ENCODE data around the gene THOC6. TPM values are rescaled to one million over a fixed set of nuclear protein-coding genes. Genes with fewer than 3 reads are reported as not detected.
"Not testable (repeated sequence)": the region's sequence is repeated elsewhere in the genome, so short reads cannot be mapped to it uniquely, and the experiment has no call there.

Gene THOC6
- total RNA-seq, 1 experiment from 2014 or later = 64.6 TPM

GRCh38 chr16:3053330-3053710, 29.5 kb downstream of the THOC6 start:
- not testable (repeated sequence) for DNase-seq (ENCODE audit: low read depth)

GRCh38 chr16:3054965-3055733, 31.3 kb downstream of the THOC6 start:
- no peak for DNase-seq (ENCODE audit: low read depth)

- not testable (repeated sequence) for DNase-seq (ENCODE audit: low read depth)
Measured at GRCh38 chr16:3055734-3056115, 31.9 kb downstream of the THOC6 start.

GRCh38 chr16:3056336-3057180, 32.7 kb downstream of the THOC6 start:
- DNase-seq (ENCODE audit: low read depth) = no peak

- DNase-seq (ENCODE audit: low read depth) = no peak
Measured at GRCh38 chr16:3057181-3058138, 33.6 kb downstream of the THOC6 start.

- no peak for DNase-seq (ENCODE audit: low read depth)
Measured at GRCh38 chr16:3058139-3059030, 34.5 kb downstream of the THOC6 start.

GRCh38 chr16:3059041-3059722, 35.3 kb downstream of the THOC6 start:
- DNase-seq (ENCODE audit: low read depth) = peak; percentile 74

- no peak for DNase-seq (ENCODE audit: low read depth)
Measured at GRCh38 chr16:3059723-3060242, 35.9 kb downstream of the THOC6 start.

- DNase-seq (ENCODE audit: low read depth) = no peak
Measured at GRCh38 chr16:3060339-3061127, 36.7 kb downstream of the THOC6 start.

- DNase-seq (ENCODE audit: low read depth) = no peak
Measured at GRCh38 chr16:3062553-3062952, 38.7 kb downstream of the THOC6 start.

GRCh38 chr16:3063625-3064386, 40.0 kb downstream of the THOC6 start:
- no peak for DNase-seq (ENCODE audit: low read depth)

- peak; percentile 37 for DNase-seq (ENCODE audit: low read depth)
Measured at GRCh38 chr16:3065069-3065741, 41.4 kb downstream of the THOC6 start, which contains the start of gene IL32. TSS of gene IL32 (plus strand) at chr16:3065640. CDS start at chr16:3065812, 172 bp downstream.

GRCh38 chr16:3065742-3066439, 42.1 kb downstream of the THOC6 start:
- no peak for DNase-seq (ENCODE audit: low read depth)

- no peak for DNase-seq (ENCODE audit: low read depth)
Measured at GRCh38 chr16:3066440-3066748, 42.6 kb downstream of the THOC6 start.

GRCh38 chr16:3068487-3068886, 44.7 kb downstream of the THOC6 start:
- DNase-seq (ENCODE audit: low read depth) = no peak

GRCh38 chr16:3069146-3069545, 45.3 kb downstream of the THOC6 start:
- not testable (repeated sequence) for DNase-seq (ENCODE audit: low read depth)

GRCh38 chr16:3070608-3071111, 46.8 kb downstream of the THOC6 start:
- no peak for DNase-seq (ENCODE audit: low read depth)
